HG02759 (cell line): ENCODE results near the gene ZFAND6.

Source experiments
- ATAC-seq: cut with Tn5 transposase; IDR thresholded peaks from one replicate; pipeline ENCODE4 v1.9.1; 2021; ENCODE audit warnings: mild to moderate bottlenecking, moderate library complexity; ENCODE audit not compliant: unreplicated experiment

ZFAND6 gene

GRCh38 chr15:80163897-80164296 lies 104.4 kb downstream of the ZFAND6 start:
- ATAC-seq, result no peak

- ATAC-seq, result no peak
These were observed 108.5 kb downstream of the ZFAND6 start for GRCh38 chr15:80167936-80168335.

- ATAC-seq, result no peak
These were observed 108.9 kb downstream of the ZFAND6 start for GRCh38 chr15:80168421-80168820.

- no peak for ATAC-seq
These were observed 110.4 kb downstream of the ZFAND6 start for GRCh38 chr15:80169768-80170357.

- ATAC-seq, result no peak
These were observed 111.1 kb downstream of the ZFAND6 start for GRCh38 chr15:80170596-80170995.

- ATAC-seq, result no peak
These were observed 112.3 kb downstream of the ZFAND6 start for GRCh38 chr15:80171787-80172186.

- ATAC-seq, result no peak
These were observed 112.9 kb downstream of the ZFAND6 start for GRCh38 chr15:80172401-80172800.

- ATAC-seq, result peak; percentile 55
These were observed 113.7 kb downstream of the ZFAND6 start for GRCh38 chr15:80173022-80173759.

GRCh38 chr15:80174017-80174746 lies 114.7 kb downstream of the ZFAND6 start:
- no peak for ATAC-seq

GRCh38 chr15:80175436-80175835 lies 116.0 kb downstream of the ZFAND6 start:
- ATAC-seq, result no peak

- ATAC-seq, result no peak
These were observed 117.0 kb downstream of the ZFAND6 start for GRCh38 chr15:80176443-80176842.

GRCh38 chr15:80177156-80177555 lies 117.7 kb downstream of the ZFAND6 start:
- ATAC-seq, result no peak

GRCh38 chr15:80179025-80179759 lies 119.7 kb downstream of the ZFAND6 start:
- ATAC-seq, result no peak

GRCh38 chr15:80179935-80180334 lies 120.5 kb downstream of the ZFAND6 start:
- no peak for ATAC-seq

- ATAC-seq, result no peak
These were observed 121.0 kb downstream of the ZFAND6 start for GRCh38 chr15:80180468-80180867.

- no peak for ATAC-seq
These were observed 121.5 kb downstream of the ZFAND6 start for GRCh38 chr15:80180986-80181385.

GRCh38 chr15:80182611-80183261 lies 123.3 kb downstream of the ZFAND6 start:
- ATAC-seq, result no peak

- no peak for ATAC-seq
These were observed 123.8 kb downstream of the ZFAND6 start for GRCh38 chr15:80183306-80183705.

- ATAC-seq, result no peak
These were observed 124.4 kb downstream of the ZFAND6 start for GRCh38 chr15:80183886-80184285.

- ATAC-seq, result no peak
These were observed 125.1 kb downstream of the ZFAND6 start for GRCh38 chr15:80184554-80184953.

GRCh38 chr15:80185152-80185551 lies 125.7 kb downstream of the ZFAND6 start:
- ATAC-seq, result no peak
